SK-N-SH (cell line): ENCODE results near the gene DSCAM.

Source experiments
- EP300 ChIP-seq, 2 experiments: IDR thresholded peaks; 2 replicates each; pipeline versions ENCODE4 v1.4.0 to v1.6.1; 2012; ENCODE audit warnings: borderline replicate concordance in 1 of 2, low read depth in 1 of 2, low read length in 1 of 2
- GATA2 ChIP-seq: sonication (generic); formaldehyde crosslinking; IDR thresholded peaks from 2 replicates; pipeline ENCODE4 v1.5.0; 2020; ENCODE audit warnings: mild to moderate bottlenecking, missing genetic modification reagents
- MXI1 ChIP-seq: IDR thresholded peaks from 2 replicates; pipeline ENCODE4 v1.6.1; 2012; ENCODE audit warnings: mild to moderate bottlenecking, low read depth, low read length, improper control_type of control experiment
- NRF1 ChIP-seq: IDR thresholded peaks from 2 replicates; pipeline ENCODE4 v1.6.1; 2012; ENCODE audit warnings: low read depth, mild to moderate bottlenecking, low read length
- POLR2AphosphoS5 ChIP-seq: IDR thresholded peaks from 2 replicates; pipeline ENCODE4 v1.6.1; 2012; ENCODE audit warnings: low read depth, low read length
- RAD21 ChIP-seq: IDR thresholded peaks from 2 replicates; pipeline ENCODE4 v1.6.1; 2012; ENCODE audit warnings: mild to moderate bottlenecking, low read length
- SIN3A ChIP-seq: IDR thresholded peaks from 2 replicates; pipeline ENCODE4 v1.6.1; 2012; ENCODE audit warnings: low read depth, mild to moderate bottlenecking, low read length, moderate library complexity, borderline replicate concordance
- TF ChIP-seq, protein P1 (sequence below): fragments of 200-600 bp; sonication (generic); IDR thresholded peaks from 2 replicates; pipeline ENCODE4 v1.6.1; 2017; ENCODE audit warnings: antibody characterized with exemption, mild to moderate bottlenecking, moderate library complexity

DNA sequence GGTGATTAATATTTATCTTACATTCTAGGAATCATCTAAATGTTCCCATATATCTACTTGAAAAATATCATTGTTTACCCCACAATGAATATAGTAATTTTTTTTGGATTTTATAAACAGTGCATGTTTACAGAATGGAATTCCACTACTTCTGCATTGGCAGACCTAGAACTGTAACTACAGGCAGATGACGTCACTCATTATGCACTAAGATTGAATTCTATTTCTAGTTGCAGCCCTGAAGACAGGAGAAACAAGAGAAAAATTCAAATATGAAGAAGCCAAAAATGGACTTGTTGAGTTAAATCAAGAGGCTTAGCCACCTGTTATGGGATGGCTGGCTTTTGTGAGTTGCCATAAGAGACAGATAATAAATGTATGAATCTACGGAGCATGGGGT, 615.0 kb downstream of the DSCAM start:
- no peak for TF ChIP-seq RAD21
- no peak for TF ChIP-seq GATA2 (CRISPR knock-in tag)
- no peak for TF ChIP-seq MXI1
- no peak for TF ChIP-seq NRF1
- TF ChIP-seq SIN3A = no peak
- TF ChIP-seq, protein P1, sequence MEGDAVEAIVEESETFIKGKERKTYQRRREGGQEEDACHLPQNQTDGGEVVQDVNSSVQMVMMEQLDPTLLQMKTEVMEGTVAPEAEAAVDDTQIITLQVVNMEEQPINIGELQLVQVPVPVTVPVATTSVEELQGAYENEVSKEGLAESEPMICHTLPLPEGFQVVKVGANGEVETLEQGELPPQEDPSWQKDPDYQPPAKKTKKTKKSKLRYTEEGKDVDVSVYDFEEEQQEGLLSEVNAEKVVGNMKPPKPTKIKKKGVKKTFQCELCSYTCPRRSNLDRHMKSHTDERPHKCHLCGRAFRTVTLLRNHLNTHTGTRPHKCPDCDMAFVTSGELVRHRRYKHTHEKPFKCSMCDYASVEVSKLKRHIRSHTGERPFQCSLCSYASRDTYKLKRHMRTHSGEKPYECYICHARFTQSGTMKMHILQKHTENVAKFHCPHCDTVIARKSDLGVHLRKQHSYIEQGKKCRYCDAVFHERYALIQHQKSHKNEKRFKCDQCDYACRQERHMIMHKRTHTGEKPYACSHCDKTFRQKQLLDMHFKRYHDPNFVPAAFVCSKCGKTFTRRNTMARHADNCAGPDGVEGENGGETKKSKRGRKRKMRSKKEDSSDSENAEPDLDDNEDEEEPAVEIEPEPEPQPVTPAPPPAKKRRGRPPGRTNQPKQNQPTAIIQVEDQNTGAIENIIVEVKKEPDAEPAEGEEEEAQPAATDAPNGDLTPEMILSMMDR = no peak
- no peak for TF ChIP-seq EP300 (IDR thresholded peaks at IDR 0.05; ENCODE audit: borderline replicate concordance in 1 of 2, low read depth in 1 of 2, low read length in 1 of 2)
- TF ChIP-seq POLR2AphosphoS5 = no peak
